K562 (cell line): Measurements from ENCODE around the gene KRT34. TPM values are rescaled to one million over a fixed set of nuclear protein-coding genes. Genes with fewer than 3 reads are reported as not detected.
"Not testable (repeated sequence)": the region's sequence is repeated elsewhere in the genome, so short reads cannot be mapped to it uniquely, and the experiment has no call there.

ENCODE experiments used
- ATAC-seq: fragments of 200-7000 bp; cut with Tn5 transposase; 3 replicates; pipeline ENCODE4 v1.9.1; 2020; ENCODE audit warnings: moderate library complexity
- BruUV-seq: library from RNA; stranded (reverse); fragments of 400-500 nt; replicated peaks from 2 replicates; lab custom pipeline; 2021; lab: Mats Ljungman, UMichigan
- CTCF ChIA-PET: fragments of 300-600 bp; formaldehyde crosslinking; extraction: SDS; loops from one replicate; lab custom pipeline; 2021; ENCODE audit warnings: low intra/inter-chr PET ratio; lab: Yijun Ruan, JAX
- POLR2A ChIA-PET: fragments of 300-600, 350-650 bp; sonication (Branson Sonifier 250); formaldehyde crosslinking; extraction: SDS; loops from one replicate; lab custom pipeline; 2021; ENCODE audit warnings: antibody characterized with exemption, inconsistent platforms; lab: Yijun Ruan, JAX
- DNase-seq, 4 experiments: peaks; one replicate each; pipeline versions ENCODE4 v3.0.0 to v3.0.0-alpha.2; 2011 to 2018; ENCODE audit warnings: low spot score in 3 of 4, mixed read lengths in 3 of 4; ENCODE audit errors: extremely low read depth in 1 of 4
- FAIRE-seq: peaks from 2 replicates; lab custom pipeline; 2011; peaks lifted over from hg19 to GRCh38; lab: Jason Lieb, UNC
- H2AFZ ChIP-seq: 2 replicates; pipeline ENCODE4 v1.6.0; 2011; ENCODE audit warnings: low read depth, low read length, control low read depth, inconsistent platforms
- H3K27ac ChIP-seq: fragments of 200-600 bp; 3 replicates; pipeline ENCODE4 v1.8.0; 2011; ENCODE audit warnings: low read depth, mild to moderate bottlenecking, control low read depth, inconsistent platforms, low read length, moderate library complexity, mixed read lengths; ENCODE audit errors: extremely low read depth
- H3K27me3 ChIP-seq, 2 experiments: fragments of 300-600 bp in 1 of 2; 2 replicates in 1 of 2; 3 replicates in 1 of 2; pipeline versions ENCODE4 v1.6.0 to v1.8.0; 2011; ENCODE audit warnings: inconsistent platforms in 2 of 2, low read length in 2 of 2, mild to moderate bottlenecking in 1 of 2, mixed read lengths in 1 of 2, moderate library complexity in 1 of 2; ENCODE audit not compliant: control insufficient read depth in 2 of 2, insufficient read depth in 2 of 2
- H3K36me3 ChIP-seq: fragments of 300-600 bp; 3 replicates; pipeline ENCODE4 v1.8.0; 2011; ENCODE audit warnings: mild to moderate bottlenecking, low read length, inconsistent platforms; ENCODE audit not compliant: control insufficient read depth, insufficient read depth
- H3K4me1 ChIP-seq, 2 experiments: fragments of 200-600 bp in 1 of 2; replicated peaks in 1 of 2; 2 replicates in 1 of 2; 3 replicates in 1 of 2; pipeline versions ENCODE4 v1.5.1 to v1.8.0; 2011; ENCODE audit warnings: inconsistent platforms in 2 of 2, low read length in 2 of 2, mild to moderate bottlenecking in 1 of 2, mixed read lengths in 1 of 2, moderate library complexity in 1 of 2; ENCODE audit not compliant: control insufficient read depth in 2 of 2, insufficient read depth in 2 of 2
- H3K4me2 ChIP-seq: 2 replicates; pipeline ENCODE4 v1.6.1; 2011; ENCODE audit warnings: low read length, control low read depth, inconsistent platforms, mixed read lengths; ENCODE audit not compliant: insufficient read depth
- H3K4me3 ChIP-seq: fragments of 200-600 bp; sonication (generic), shearing (Covaris generic); 2 replicates; pipeline ENCODE4 v1.5.1; 2016; ENCODE audit warnings: control low read depth, inconsistent platforms
- H3K79me2 ChIP-seq: fragments of 200-600 bp; 3 replicates; pipeline ENCODE4 v1.8.0; 2011; ENCODE audit warnings: low read length, inconsistent platforms; ENCODE audit not compliant: control insufficient read depth, insufficient read depth
- H3K9ac ChIP-seq, 2 experiments: 2 replicates each; pipeline versions ENCODE4 v1.6.0 to v1.6.1; 2011; ENCODE audit warnings: low read depth in 2 of 2, low read length in 2 of 2, control low read depth in 1 of 2, inconsistent platforms in 1 of 2, mild to moderate bottlenecking in 1 of 2, mixed read lengths in 1 of 2; ENCODE audit not compliant: insufficient read depth in 1 of 2
- H3K9me1 ChIP-seq: one replicate; pipeline ENCODE4 v1.6.0; 2011; ENCODE audit warnings: inconsistent platforms, mild to moderate bottlenecking, low read length, moderate library complexity; ENCODE audit not compliant: control insufficient read depth, insufficient read depth
- H3K9me3 ChIP-seq: replicated peaks from 2 replicates; pipeline ENCODE4 v1.5.1; 2011; ENCODE audit warnings: low read depth, low read length, inconsistent platforms; ENCODE audit not compliant: control insufficient read depth, insufficient read depth
- H4K20me1 ChIP-seq: replicated peaks from 2 replicates; pipeline ENCODE4 v1.6.1; 2011; ENCODE audit warnings: low read length, inconsistent platforms, mixed read lengths; ENCODE audit not compliant: control insufficient read depth, insufficient read depth
- ESRRB ChIP-seq: fragments of 250-450 bp; sonication (Bioruptor Pico); IDR thresholded peaks from 2 replicates; pipeline ENCODE4 v1.5.0; 2020; ENCODE audit warnings: mild to moderate bottlenecking, moderate library complexity, borderline replicate concordance
- RCOR1 ChIP-seq, 2 experiments: IDR thresholded peaks; 2 replicates each; pipeline ENCODE4 v1.6.1; 2012; ENCODE audit warnings: low read depth in 2 of 2, low read length in 2 of 2, borderline replicate concordance in 1 of 2, improper control_type of control experiment in 1 of 2
- SMAD1 ChIP-seq: fragments of 150-350 bp; IDR thresholded peaks from 2 replicates; pipeline ENCODE4 v1.6.1; 2014; ENCODE audit warnings: low read length, low read depth; ENCODE audit not compliant: partially characterized antibody
- TCF15 ChIP-seq: fragments of 250-450 bp; sonication (Bioruptor Pico); IDR thresholded peaks from 2 replicates; pipeline ENCODE4 v1.8.0; 2022; ENCODE audit warnings: moderate library complexity, mild to moderate bottlenecking, inconsistent platforms
- TSC22D4 ChIP-seq: fragments of 450-650 bp; IDR thresholded peaks from 2 replicates; pipeline ENCODE4 v1.6.1; 2016; ENCODE audit warnings: missing genetic modification characterization, missing biosample characterization, control low read depth
- YY1 ChIP-seq, 3 experiments: IDR thresholded peaks; 2 replicates each; pipeline ENCODE4 v1.6.1; 2011; ENCODE audit warnings: low read length in 2 of 3, mild to moderate bottlenecking in 2 of 3, moderate library complexity in 2 of 3, borderline replicate concordance in 1 of 3, control low read depth in 1 of 3, low read depth in 1 of 3; ENCODE audit not compliant: insufficient read depth in 3 of 3, insufficient replicate concordance in 2 of 3, control insufficient read depth in 1 of 3, insufficient read length in 1 of 3; ENCODE audit errors: extremely low read depth in 1 of 3
- ZBTB49 ChIP-seq: sonication (generic); formaldehyde crosslinking; IDR thresholded peaks from 2 replicates; pipeline ENCODE4 v1.8.0; 2022; ENCODE audit warnings: missing genetic modification reagents, mild to moderate bottlenecking, borderline replicate concordance
- ZNF699 ChIP-seq: fragments of 250-450 bp; sonication (Bioruptor Pico); IDR thresholded peaks from 2 replicates; pipeline ENCODE4 v1.8.0; 2021; ENCODE audit warnings: mild to moderate bottlenecking, moderate library complexity; ENCODE audit not compliant: insufficient replicate concordance
- WGBS: fragments of 100-300 bp; shearing (Covaris generic); methylation state at CpG from one replicate; pipeline ENCODE4 v1.1.6; 2016; ENCODE audit warnings: low coverage, mixed read lengths; ENCODE audit not compliant: insufficient coverage; ENCODE audit errors: missing lambda C conversion rate; 5-methylcytosine and 5-hydroxymethylcytosine counted together
- in situ Hi-C: fragments of 300-500 bp; cut with MboI; formaldehyde crosslinking; loops from 4 replicates; pipeline ENCODE4 v1.15.0; 2018; ENCODE audit warnings: inconsistent platforms, mixed read lengths
- intact Hi-C: fragments of 100-400 bp; cut with micrococcal nuclease; formaldehyde crosslinking; loops from 2 replicates; pipeline ENCODE4 v1.14.2; 2022
- polyA plus RNA-seq, 8 experiments: library from polyadenylated mRNA; depleted of rRNA in 4 of 8; stranded (reverse) in 5 of 8; unstranded in 3 of 8; fragments of >200 nt; fragmentation: Nextera tagmentation in 2 of 8; fragmentation: Illumina TruSeq in 1 of 8; extraction: Ambion mirVana in 2 of 8; extraction: Trizol in 1 of 8; gene quantifications; 2 replicates each; pipeline versions ENCODE4 v1.2.1 to v1.2.3, GENCODE V29; 2011 to 2014; ENCODE audit warnings: inconsistent platforms in 1 of 8, missing spikeins in 1 of 8
- total RNA-seq, 7 experiments: library from RNA; depleted of rRNA in 6 of 7; stranded (reverse); fragments of >200 nt in 6 of 7; fragmentation: Illumina TruSeq in 2 of 7; extraction: Trizol in 2 of 7; gene quantifications; 2 replicates each; pipeline versions ENCODE4 v1.2.1 to v1.2.3, GENCODE V29; 2011 to 2021; ENCODE audit warnings: low replicate concordance in 1 of 7

The KRT34 gene
- total and polyA plus RNA-seq, 9 of the 15 experiments (the other 6 are each of a cell fraction or from before 2014, with no cell fraction given), result not detected

- CTCF ChIA-PET, H3K4me2 ChIP-seq, H3K4me1 ChIP-seq, H3K4me3 ChIP-seq, FAIRE-seq, H4K20me1 ChIP-seq, H3K36me3 ChIP-seq, H3K27ac ChIP-seq, POLR2A ChIA-PET, ATAC-seq, H3K9me1 ChIP-seq, H2AFZ ChIP-seq, in situ Hi-C loops, H3K9ac ChIP-seq, BruUV-seq, DNase-seq, H3K9me3 ChIP-seq, intact Hi-C loops, H3K79me2 ChIP-seq: not testable (repeated sequence)
- H3K27me3 ChIP-seq, result peaks cover 5 to 43% of the 10 kb centered on the region in 2 experiments; a peak in 4 of 5 replicates
- 1% methylated on average over 7 of the region's 7 CpGs for WGBS
Observed at GRCh38 chr17:41380091-41380490, 2.0 kb downstream of the KRT34 start.

- TF ChIP-seq SMAD1 (no peak), RCOR1 (IDR thresholded peaks at IDR 0.05; ENCODE audit: borderline replicate concordance in 1 of 2, low read depth in 2 of 2, low read length in 2 of 2) (no peak), YY1 (IDR thresholded peaks at IDR 0.05; ENCODE audit: borderline replicate concordance in 1 of 3, control insufficient read depth in 1 of 3, extremely low read depth in 1 of 3, insufficient read depth in 3 of 3, insufficient read length in 1 of 3, insufficient replicate concordance in 2 of 3, low read depth in 1 of 3, low read length in 2 of 3) (no peak), TSC22D4 (tag) (no peak), TCF15 (CRISPR knock-in tag) (no peak), ESRRB (CRISPR knock-in tag) (no peak), ZBTB49 (CRISPR knock-in tag) (no peak), ZNF699 (CRISPR knock-in tag) (no peak)
- TF ChIP-seq, all 486 proteins: peak for 0
- in situ Hi-C loops, result no loop called here
- ChIA-PET POLR2A (interaction anchor here (1.1 kb wide), 1 partner anchor 38 kb away, joined by 3 read pairs; no protein-coding TSS in a partner anchor), CTCF (no interaction called here)
- H3K9ac ChIP-seq, result no peak overlapping the region
- DNase-seq (no peak), ATAC-seq (no peak), FAIRE-seq (no peak)
- H2AFZ ChIP-seq, result no peak overlapping the region
- H3K4me2 ChIP-seq, result no peak overlapping the region
- no peak overlapping the region for H3K4me3 ChIP-seq
- no peaks in the 10 kb centered on the region for H4K20me1 ChIP-seq
- H3K27ac ChIP-seq, result no peak overlapping the region
- peaks cover 3 to 36% of the 10 kb centered on the region in 2 experiments; a peak in 4 of 5 replicates for H3K27me3 ChIP-seq
- no peaks in the 10 kb centered on the region for H3K4me1 ChIP-seq
- no peaks in the 10 kb centered on the region for H3K9me3 ChIP-seq
- intact Hi-C loops, result no loop called here
- H3K9me1 ChIP-seq, result no peaks in the 10 kb centered on the region
- WGBS, result 0% methylated on average over 2 of the region's 2 CpGs
- H3K79me2 ChIP-seq, result no peaks in the 10 kb centered on the region
- no peaks in the 10 kb centered on the region for H3K36me3 ChIP-seq
- no TSS peak for BruUV-seq
Observed at GRCh38 chr17:41377546-41377945, 4.6 kb downstream of the KRT34 start.
